HG03196 (cell line): ENCODE measurements around the gene RIMKLA.
A peak's percentile ranks its signal among the peaks of the same experiment; 100 is the strongest.

ENCODE experiments used
- ATAC-seq: cut with Tn5 transposase; IDR thresholded peaks from one replicate; pipeline ENCODE4 v1.9.1; 2021; ENCODE audit not compliant: unreplicated experiment

Gene RIMKLA

GRCh38 chr1:42424201-42424600 lies 43.6 kb downstream of the RIMKLA start:
- ATAC-seq: no peak

DNA sequence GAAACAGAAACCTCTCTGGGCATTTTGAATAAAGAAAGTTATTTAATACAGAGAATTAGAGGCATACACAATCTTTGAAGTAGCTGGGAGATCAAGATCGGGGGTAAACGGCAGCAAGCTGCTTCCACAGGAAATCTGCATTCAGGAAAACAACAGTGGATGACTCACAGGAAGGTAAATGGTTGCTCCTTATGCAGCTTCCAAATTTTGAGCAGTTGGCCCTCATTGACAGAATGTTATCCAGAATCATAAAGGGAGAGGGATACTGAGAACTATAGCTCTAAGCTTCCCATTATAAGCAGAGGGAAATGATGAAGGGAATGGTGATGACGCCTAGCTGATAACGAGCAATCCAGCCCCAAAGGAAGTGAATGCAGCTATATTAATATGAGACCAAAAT lies 46.6 kb downstream of the RIMKLA start:
- ATAC-seq: no peak

GRCh38 chr1:42429603-42430002 lies 49.0 kb downstream of the RIMKLA start:
- ATAC-seq: no peak

DNA sequence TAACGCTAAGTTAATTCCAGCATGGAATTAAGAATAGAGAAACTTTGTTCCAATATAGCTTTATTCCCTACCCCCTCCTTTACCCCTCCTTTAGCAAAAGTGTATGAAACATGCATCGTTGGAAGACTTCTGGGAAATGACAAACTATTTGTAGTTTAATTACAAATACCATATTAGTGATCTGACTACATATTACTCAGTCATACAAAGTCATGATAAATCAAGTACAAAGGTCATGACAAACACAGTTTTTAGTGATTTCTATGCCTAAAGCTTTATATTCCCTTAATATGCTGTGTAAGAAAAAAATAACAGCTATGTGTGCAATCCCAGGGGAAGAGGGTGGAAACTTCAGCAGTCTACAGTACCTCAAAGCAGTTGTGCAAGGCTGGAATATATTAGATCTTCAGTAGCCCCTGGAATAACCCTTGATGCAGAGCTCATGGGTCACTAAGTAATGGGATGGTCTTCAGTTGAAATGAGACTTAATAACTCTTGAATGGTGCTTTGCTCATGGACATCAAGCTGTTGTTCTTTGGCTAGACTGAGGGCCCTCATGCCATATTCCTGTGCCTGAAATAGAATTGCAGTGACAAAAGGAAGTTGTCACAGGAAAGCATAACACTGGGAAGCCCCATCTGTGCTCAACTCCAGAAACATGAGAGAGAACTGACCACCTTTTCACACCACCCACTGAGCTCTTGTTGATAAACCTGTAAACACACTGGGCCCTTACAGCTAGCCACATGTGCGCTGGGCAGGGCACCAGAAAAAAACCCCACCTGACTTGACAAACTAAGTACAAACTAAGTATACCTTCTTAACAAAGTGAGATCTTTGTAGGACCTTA lies 49.9 kb downstream of the RIMKLA start:
- ATAC-seq: no peak

- no peak for ATAC-seq
These were observed 50.9 kb downstream of the RIMKLA start for GRCh38 chr1:42431514-42431913.

DNA sequence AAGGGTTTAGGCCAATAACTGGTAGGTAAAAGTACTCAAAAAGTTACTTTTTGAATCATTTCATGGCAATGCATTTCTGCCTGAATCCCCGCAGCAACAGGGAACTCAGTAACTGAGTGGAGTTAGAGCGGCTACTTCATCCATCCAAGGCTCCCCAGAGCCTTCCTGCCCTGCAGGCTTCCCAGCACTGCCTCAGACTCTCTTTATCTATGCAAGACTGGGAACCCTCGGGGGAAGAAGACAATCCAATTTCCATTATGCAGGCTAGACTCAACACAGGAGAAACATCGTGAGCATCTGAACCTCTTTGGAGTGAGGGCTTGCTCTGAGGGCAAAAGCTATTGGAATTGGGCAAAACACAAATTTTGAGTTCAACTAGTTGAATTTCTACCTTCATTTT lies 52.1 kb downstream of the RIMKLA start:
- ATAC-seq: no peak

DNA sequence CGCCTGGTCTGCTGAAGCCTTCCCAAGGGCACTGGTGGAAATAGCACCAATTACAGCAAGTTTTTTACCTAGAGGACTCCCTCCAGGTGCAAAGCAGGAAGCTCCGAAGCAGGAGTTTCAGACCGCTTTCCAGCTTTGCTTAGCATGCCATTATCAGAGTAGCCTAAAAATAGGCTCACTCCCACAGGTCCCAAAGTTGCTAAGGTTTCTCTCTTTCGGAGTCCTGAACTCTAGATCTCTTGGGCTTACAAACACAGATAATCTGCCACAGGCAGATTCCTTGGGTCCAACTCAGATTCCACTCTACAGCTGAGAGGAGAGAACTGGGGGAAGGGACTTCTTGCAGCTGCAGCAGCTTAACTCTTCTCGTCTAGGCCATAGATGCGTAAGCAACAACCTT lies 52.8 kb downstream of the RIMKLA start:
- no peak for ATAC-seq

GRCh38 chr1:42434340-42434739 lies 53.7 kb downstream of the RIMKLA start:
- ATAC-seq: no peak

DNA sequence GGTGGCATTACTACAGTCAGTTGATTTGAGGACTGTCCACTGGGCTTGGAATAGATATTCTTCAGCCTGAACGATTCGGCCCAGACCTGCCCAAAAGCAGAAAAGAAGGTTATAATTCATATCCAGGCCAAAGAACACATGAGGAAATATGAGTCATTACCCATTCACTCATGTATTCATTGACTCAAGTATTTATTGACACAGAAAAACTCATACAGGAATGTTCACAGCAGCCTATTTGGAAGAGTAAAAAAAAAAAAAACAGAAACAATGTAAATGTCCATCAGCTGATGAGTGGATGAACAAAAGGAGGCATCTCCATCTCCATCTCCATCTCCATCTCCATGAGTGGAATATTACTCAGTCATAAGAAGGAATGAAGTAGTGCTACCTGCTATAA lies 59.3 kb downstream of the RIMKLA start:
- ATAC-seq: no peak

DNA sequence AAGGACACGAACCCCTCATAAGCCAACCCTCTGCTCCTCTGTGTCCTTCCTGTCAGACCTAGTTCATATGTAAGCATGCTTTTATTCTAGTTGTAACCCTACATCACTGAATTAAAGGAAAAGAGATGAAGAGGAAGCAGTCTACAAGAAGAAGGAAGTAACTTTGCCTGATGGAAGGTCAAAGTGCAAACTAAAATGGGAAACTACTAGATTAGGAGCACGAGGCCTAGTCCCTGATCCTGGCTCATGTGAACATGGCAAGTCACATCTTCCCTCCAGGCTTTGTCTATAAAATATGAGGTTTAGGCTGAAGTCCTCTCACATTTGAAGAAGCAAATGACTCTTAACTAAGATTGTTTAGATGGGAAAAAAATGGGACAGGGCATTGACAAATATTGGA lies 62.1 kb downstream of the RIMKLA start:
- no peak for ATAC-seq

- no peak for ATAC-seq
These were observed 68.7 kb downstream of the RIMKLA start for GRCh38 chr1:42449256-42449655.

GRCh38 chr1:42450061-42450460 lies 69.5 kb downstream of the RIMKLA start:
- ATAC-seq: no peak

- ATAC-seq: no peak
These were observed 72.8 kb downstream of the RIMKLA start for GRCh38 chr1:42453386-42453785.

DNA sequence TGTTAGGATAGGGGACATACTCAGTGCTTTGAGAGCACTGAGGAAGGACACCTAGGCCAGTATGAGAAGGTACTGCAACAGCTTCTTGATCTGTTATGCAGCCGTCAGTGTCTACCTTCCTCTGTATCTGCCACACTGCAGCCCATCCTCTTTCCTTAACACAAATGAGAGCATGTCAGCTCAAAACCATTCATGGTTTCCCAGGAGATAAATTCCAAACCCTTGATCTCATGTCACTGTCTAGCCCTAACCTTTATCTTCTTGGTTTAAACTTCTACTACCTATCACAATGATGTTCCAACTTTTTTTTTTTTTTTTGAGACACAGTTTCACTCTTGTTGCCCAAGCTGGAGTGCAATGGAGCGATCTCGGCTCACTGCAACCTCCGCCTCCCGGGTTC lies 73.8 kb downstream of the RIMKLA start:
- ATAC-seq: no peak

GRCh38 chr1:42456010-42456753 lies 75.6 kb downstream of the RIMKLA start, which contains the start of the genes PPCS and ZMYND12:
PPCS (plus strand) TSS chr1:42456543; CDS start chr1:42456566, 23 bp downstream.
ZMYND12 (minus strand) TSS chr1:42456022; CDS start chr1:42455997, 25 bp downstream.
- ATAC-seq: peak; percentile 84

DNA sequence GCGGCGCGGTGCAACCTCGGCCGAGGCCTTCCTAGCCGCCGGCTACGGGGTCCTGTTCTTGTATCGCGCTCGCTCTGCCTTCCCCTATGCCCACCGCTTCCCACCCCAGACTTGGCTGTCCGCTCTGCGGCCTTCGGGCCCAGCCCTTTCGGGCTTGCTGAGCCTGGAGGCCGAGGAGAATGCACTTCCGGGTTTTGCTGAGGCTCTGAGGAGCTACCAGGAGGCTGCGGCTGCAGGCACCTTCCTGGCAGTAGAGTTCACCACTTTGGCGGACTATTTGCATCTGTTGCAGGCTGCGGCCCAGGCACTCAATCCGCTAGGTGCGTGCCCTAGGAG lies 76.1 kb downstream of the RIMKLA start:
- peak; percentile 51 for ATAC-seq

- ATAC-seq: no peak
These were observed 80.6 kb downstream of the RIMKLA start for GRCh38 chr1:42461196-42461595.

DNA sequence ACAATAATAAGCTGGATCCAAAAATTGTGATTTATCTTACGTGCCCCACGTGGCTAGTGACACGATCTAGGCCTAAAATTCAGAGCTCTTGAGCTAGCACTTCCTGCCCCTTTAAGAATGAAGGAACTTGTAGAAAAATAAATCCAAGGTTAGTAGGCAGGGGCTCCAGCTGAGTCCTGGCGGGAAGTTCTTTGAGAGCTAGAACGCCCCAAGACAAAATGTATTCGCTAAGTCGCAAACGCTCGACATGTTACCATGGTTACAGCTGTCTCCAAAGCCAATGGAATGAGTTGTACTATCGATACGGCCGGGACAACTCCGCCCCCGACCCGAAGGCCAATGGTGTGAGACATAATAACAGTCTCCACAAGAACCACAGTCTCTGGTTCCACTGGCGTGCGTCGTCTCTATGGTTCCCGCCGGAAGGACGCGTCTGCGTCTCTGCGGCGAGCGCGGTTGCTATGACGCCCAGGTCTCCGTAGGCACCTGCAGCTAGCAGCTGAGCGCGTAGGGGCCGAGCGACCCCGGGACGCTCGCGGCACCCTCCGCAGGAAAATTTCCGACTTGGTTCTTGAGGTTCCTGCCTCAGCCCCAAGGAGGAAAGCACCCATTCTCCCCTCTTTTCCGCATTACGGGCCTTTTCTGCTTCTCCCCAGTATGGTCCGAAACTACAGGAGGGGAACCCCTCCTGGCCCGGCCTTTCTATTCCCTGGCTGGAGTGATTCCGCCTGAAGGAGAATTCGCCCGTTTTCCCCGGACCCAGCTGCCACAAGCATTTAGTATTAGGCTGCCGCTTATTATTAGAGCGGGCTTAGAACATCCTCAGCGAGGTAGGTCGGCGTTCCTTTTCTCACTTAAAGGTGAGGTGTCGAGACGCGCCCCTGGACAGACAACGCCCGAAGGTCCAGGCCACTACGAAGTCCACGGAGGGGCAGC lies 82.5 kb downstream of the RIMKLA start, which contains the start of gene CCDC30:
CCDC30 (plus strand) TSS at position 459 of the 936 bp plus-strand sequence. CDS start 17,266 bp downstream, outside the sequence.
- ATAC-seq: peak; percentile 98

DNA sequence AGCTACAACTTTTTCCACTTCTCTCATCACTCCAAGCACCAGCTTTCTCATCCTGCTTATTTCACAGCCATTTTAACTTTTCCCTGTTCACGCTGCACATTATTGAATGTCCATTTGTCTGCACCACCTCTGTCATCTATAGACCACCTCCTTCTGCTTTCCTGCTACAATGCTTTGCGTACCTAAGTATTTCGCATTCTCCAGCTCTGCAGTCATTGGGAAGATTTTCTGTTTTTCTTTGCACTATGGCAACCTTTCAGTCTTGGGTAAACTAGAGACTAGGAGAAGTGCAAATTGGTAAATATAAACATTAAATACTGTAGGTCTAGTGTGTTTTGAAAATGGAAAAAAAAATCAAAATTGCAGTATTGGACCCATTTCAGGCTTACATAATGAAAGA lies 83.3 kb downstream of the RIMKLA start:
- ATAC-seq: no peak

- ATAC-seq: no peak
These were observed 85.4 kb downstream of the RIMKLA start for GRCh38 chr1:42466030-42466429.

GRCh38 chr1:42469727-42470126 lies 89.1 kb downstream of the RIMKLA start:
- no peak for ATAC-seq
